Right atrium auricular region (tissue), 2 donors: ENCODE data around the gene BTF3. TPM values are rescaled to one million over a fixed set of nuclear protein-coding genes. Genes with fewer than 3 reads are reported as not detected.
A peak's percentile ranks its signal among the peaks of the same experiment; 100 is the strongest.

Source experiments
- DNase-seq: peaks from one replicate; pipeline ENCODE4 v3.0.0-alpha.2; 2019; ENCODE audit warnings: low spot score
- H3K27ac ChIP-seq, 2 donors: fragments of 200-600 bp; sonication (generic); 1 replicate in 1 of 2; 2 replicates in 1 of 2; pipeline ENCODE4 v1.5.1; 2016 to 2019
- H3K27me3 ChIP-seq, 2 donors: fragments of 200-600 bp; sonication (generic); one replicate each; pipeline versions ENCODE4 v1.5.1 to v1.6.0; 2017 to 2019
- H3K36me3 ChIP-seq: fragments of 200-600 bp; sonication (generic); one replicate; pipeline ENCODE4 v1.5.1; 2016
- H3K4me1 ChIP-seq, 2 donors: fragments of 200-600 bp; sonication (generic); one replicate each; pipeline versions ENCODE4 v1.5.1 to v1.6.0; 2017 to 2019
- H3K4me3 ChIP-seq, 2 donors: fragments of 200-600 bp; sonication (generic); 1 replicate in 1 of 2; 2 replicates in 1 of 2; pipeline ENCODE4 v1.5.1; 2017 to 2019; ENCODE audit warnings: mild to moderate bottlenecking in 1 of 2, moderate library complexity in 1 of 2
- H3K9me3 ChIP-seq, 2 donors: fragments of 200-600 bp; sonication (generic); one replicate each; pipeline ENCODE4 v1.5.1; 2019
- total RNA-seq, 2 donors: library from RNA; depleted of rRNA; stranded (reverse); fragments of >200 nt; gene quantifications; one replicate each; pipeline ENCODE4 v1.1.0, GENCODE V29; 2016
- TF ChIP-seq, protein P1 (sequence below), 2 donors: fragments of 200-600 bp; sonication (generic); IDR thresholded peaks; one replicate each; pipeline ENCODE4 v1.5.1; 2019; ENCODE audit warnings: antibody characterized with exemption in 2 of 2

The BTF3 gene
- total RNA-seq, 2 donors from 2014 or later, result 409 to 434 TPM

DNA sequence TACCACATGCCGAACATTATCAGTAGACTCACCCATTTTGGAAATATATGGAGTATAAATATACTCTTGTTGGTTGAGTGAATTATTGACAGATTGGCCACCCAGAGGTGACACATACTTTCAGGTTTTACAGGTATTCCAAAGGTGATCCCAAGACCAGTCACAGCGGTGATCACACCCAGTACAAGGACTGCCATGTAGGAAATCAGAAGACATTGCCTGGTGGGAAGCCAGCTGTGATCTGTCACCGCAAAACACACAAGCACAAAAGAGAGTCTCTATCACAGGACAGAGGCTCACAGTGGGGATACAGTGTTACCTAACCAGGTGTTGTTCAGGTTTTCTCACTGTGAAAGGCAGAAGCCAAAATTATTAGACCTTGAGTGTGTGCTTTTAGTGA, 15.8 kb downstream of the BTF3 start:
- Histone ChIP-seq H3K4me3 (no peak overlapping the region), H3K4me1 (no peaks in the 10 kb centered on the region), H3K9me3 (no peaks in the 10 kb centered on the region), H3K27ac (no peak overlapping the region), H3K27me3 (no peaks in the 10 kb centered on the region), H3K36me3 (no peaks in the 10 kb centered on the region)
- TF ChIP-seq, protein P1, sequence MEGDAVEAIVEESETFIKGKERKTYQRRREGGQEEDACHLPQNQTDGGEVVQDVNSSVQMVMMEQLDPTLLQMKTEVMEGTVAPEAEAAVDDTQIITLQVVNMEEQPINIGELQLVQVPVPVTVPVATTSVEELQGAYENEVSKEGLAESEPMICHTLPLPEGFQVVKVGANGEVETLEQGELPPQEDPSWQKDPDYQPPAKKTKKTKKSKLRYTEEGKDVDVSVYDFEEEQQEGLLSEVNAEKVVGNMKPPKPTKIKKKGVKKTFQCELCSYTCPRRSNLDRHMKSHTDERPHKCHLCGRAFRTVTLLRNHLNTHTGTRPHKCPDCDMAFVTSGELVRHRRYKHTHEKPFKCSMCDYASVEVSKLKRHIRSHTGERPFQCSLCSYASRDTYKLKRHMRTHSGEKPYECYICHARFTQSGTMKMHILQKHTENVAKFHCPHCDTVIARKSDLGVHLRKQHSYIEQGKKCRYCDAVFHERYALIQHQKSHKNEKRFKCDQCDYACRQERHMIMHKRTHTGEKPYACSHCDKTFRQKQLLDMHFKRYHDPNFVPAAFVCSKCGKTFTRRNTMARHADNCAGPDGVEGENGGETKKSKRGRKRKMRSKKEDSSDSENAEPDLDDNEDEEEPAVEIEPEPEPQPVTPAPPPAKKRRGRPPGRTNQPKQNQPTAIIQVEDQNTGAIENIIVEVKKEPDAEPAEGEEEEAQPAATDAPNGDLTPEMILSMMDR (IDR thresholded peaks at IDR 0.05), result no peak
- no peak for DNase-seq

- Histone ChIP-seq H3K27me3 (no peaks in the 10 kb centered on the region), H3K4me1 (no peaks in the 10 kb centered on the region), H3K9me3 (no peaks in the 10 kb centered on the region), H3K4me3 (no peak overlapping the region), H3K36me3 (no peaks in the 10 kb centered on the region), H3K27ac (no peak overlapping the region)
- DNase-seq, result no peak
- TF ChIP-seq, protein P1 (IDR thresholded peaks at IDR 0.05), result no peak
Observed at GRCh38 chr5:73514418-73514817, 16.2 kb downstream of the BTF3 start.

- Histone ChIP-seq H3K27me3 (no peaks in the 10 kb centered on the region), H3K4me3 (no peak overlapping the region), H3K4me1 (no peaks in the 10 kb centered on the region), H3K36me3 (no peaks in the 10 kb centered on the region), H3K27ac (no peak overlapping the region), H3K9me3 (no peaks in the 10 kb centered on the region)
- TF ChIP-seq, protein P1 (IDR thresholded peaks at IDR 0.05), result no peak
- no peak for DNase-seq
Observed at GRCh38 chr5:73515232-73515631, 17.0 kb downstream of the BTF3 start.

- H3K36me3 ChIP-seq, result no peaks in the 10 kb centered on the region
- TF ChIP-seq, protein P1 (IDR thresholded peaks at IDR 0.05), result peak; percentile 50 to 74
- DNase-seq, result peak; percentile 66
Observed at GRCh38 chr5:73519531-73520283, 21.5 kb downstream of the BTF3 start.

DNA sequence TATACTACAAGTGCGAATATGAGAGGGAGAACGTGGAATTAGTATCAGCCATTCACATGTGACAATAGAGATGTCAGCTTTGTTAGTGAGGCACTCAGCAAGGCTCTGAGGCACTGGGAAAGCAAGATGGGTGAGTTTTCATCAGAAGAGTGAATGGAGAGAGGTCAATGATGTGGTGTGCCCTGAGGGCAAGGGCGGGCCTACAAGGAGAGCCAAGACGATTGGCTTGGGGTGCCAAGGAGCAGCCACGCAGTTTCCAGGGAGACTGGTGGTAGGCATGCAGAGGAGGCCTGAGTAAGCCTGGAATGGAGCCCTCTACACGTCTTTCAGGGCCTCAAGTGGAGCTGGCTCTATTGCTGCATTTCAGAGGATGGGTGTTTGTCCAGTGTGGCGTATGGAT, 24.7 kb downstream of the BTF3 start:
- Histone ChIP-seq H3K9me3 (no peaks in the 10 kb centered on the region), H3K36me3 (no peaks in the 10 kb centered on the region), H3K4me1 (no peaks in the 10 kb centered on the region), H3K27ac (no peak overlapping the region), H3K4me3 (no peak overlapping the region), H3K27me3 (no peaks in the 10 kb centered on the region)
- TF ChIP-seq, protein P1 (IDR thresholded peaks at IDR 0.05), result no peak
- DNase-seq, result no peak

More at GRCh38 chr5:73519531-73520283, 21.5 kb downstream of the BTF3 start:
- H3K4me3 ChIP-seq, result no peak overlapping the region
- no peaks in the 10 kb centered on the region for H3K9me3 ChIP-seq
- no peak overlapping the region for H3K27ac ChIP-seq
- no peaks in the 10 kb centered on the region for H3K4me1 ChIP-seq
- H3K27me3 ChIP-seq, result no peaks in the 10 kb centered on the region

DNA sequence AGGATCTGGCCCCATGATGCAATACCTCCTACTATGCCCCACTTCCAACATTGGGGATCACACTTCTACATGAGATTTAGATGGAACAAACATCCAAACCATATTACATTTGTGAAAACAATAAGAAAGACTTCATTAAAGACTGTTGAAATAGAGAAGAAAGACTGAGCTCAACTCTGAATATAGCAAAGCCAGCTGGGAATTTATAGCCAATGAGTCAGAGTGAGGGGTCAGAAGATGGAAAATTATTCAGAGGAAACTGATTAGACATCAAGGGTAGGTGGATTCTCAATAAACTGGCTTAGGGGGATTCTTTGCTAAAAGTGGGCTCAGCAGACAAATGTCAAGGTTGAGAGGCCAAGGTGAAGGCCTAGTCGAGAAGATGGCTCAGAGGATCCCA, 25.6 kb downstream of the BTF3 start:
- no peak overlapping the region for H3K27ac ChIP-seq
- H3K4me1 ChIP-seq, result no peaks in the 10 kb centered on the region
- DNase-seq, result no peak
- H3K36me3 ChIP-seq, result no peaks in the 10 kb centered on the region
- no peaks in the 10 kb centered on the region for H3K27me3 ChIP-seq
- H3K9me3 ChIP-seq, result no peaks in the 10 kb centered on the region
- TF ChIP-seq, protein P1 (IDR thresholded peaks at IDR 0.05), result no peak
- no peak overlapping the region for H3K4me3 ChIP-seq
